Neural progenitor cell (in vitro differentiated cells): ENCODE measurements around the gene PIWIL4. TPM values are rescaled to one million over a fixed set of nuclear protein-coding genes. Genes with fewer than 3 reads are reported as not detected.

Source experiments
- DNase-seq: peaks from one replicate; pipeline ENCODE4 v3.0.0-alpha.2; 2016; ENCODE audit warnings: low spot score
- H2AFZ ChIP-seq: fragments of 200-600 bp; sonication (generic); replicated peaks from 2 replicates; pipeline ENCODE4 v1.6.1; 2016; ENCODE audit warnings: antibody characterized with exemption
- H3F3A ChIP-seq: fragments of 200-600 bp; sonication (generic); 2 replicates; pipeline ENCODE4 v1.6.1; 2016; ENCODE audit warnings: antibody characterized with exemption, low read depth
- H3K27ac ChIP-seq: fragments of 200-600 bp; sonication (generic); 2 replicates; pipeline ENCODE4 v1.5.1; 2016; ENCODE audit warnings: mild to moderate bottlenecking
- H3K27me3 ChIP-seq: fragments of 200-600 bp; sonication (generic); 2 replicates; pipeline ENCODE4 v1.6.1; 2016; ENCODE audit warnings: mild to moderate bottlenecking, moderate library complexity
- H3K36me3 ChIP-seq: fragments of 200-600 bp; sonication (generic); 2 replicates; pipeline ENCODE4 v1.5.1; 2016
- H3K4me1 ChIP-seq: fragments of 200-600 bp; sonication (generic); 2 replicates; pipeline ENCODE4 v1.6.1; 2016; ENCODE audit warnings: mixed run types
- H3K4me2 ChIP-seq: fragments of 200-600 bp; sonication (generic); 2 replicates; pipeline ENCODE4 v1.6.1; 2016
- H3K4me3 ChIP-seq: fragments of 200-600 bp; sonication (generic); 2 replicates; pipeline ENCODE4 v1.5.1; 2016
- H3K79me2 ChIP-seq: fragments of 200-600 bp; sonication (generic); 2 replicates; pipeline ENCODE4 v1.6.1; 2016; ENCODE audit warnings: low read depth
- H3K9ac ChIP-seq: fragments of 200-600 bp; sonication (generic); 2 replicates; pipeline ENCODE4 v1.6.1; 2016
- H3K9me3 ChIP-seq: fragments of 200-600 bp; sonication (generic); 2 replicates; pipeline ENCODE4 v1.5.1; 2016; ENCODE audit warnings: low read depth
- H4K20me1 ChIP-seq: fragments of 200-600 bp; sonication (generic); 2 replicates; pipeline ENCODE4 v1.6.1; 2016; ENCODE audit warnings: low read depth
- H3K27ac Mint-ChIP-seq: 3 replicates; pipeline ENCODE4 v1.8.0; 2021; ENCODE audit warnings: mixed read lengths
- H3K27me3 Mint-ChIP-seq: 2 replicates; pipeline ENCODE4 v1.8.0; 2022; ENCODE audit warnings: low read depth, mild to moderate bottlenecking, inconsistent platforms, moderate library complexity, mixed read lengths; ENCODE audit not compliant: insufficient read depth
- H3K36me3 Mint-ChIP-seq: 3 replicates; pipeline ENCODE4 v1.8.0; 2021; ENCODE audit warnings: mixed read lengths
- H3K4me1 Mint-ChIP-seq: 3 replicates; pipeline ENCODE4 v1.8.0; 2021; ENCODE audit warnings: mixed read lengths
- H3K4me3 Mint-ChIP-seq: 3 replicates; pipeline ENCODE4 v1.8.0; 2021; ENCODE audit warnings: mild to moderate bottlenecking, moderate library complexity, mixed read lengths
- H3K9me3 Mint-ChIP-seq: 3 replicates; pipeline ENCODE4 v1.8.0; 2020; ENCODE audit warnings: mixed read lengths
- CTCF ChIP-seq: fragments of 200-600 bp; sonication (generic); IDR thresholded peaks from 2 replicates; pipeline ENCODE4 v1.5.1; 2017; ENCODE audit warnings: antibody characterized with exemption, mild to moderate bottlenecking
- EZH2 ChIP-seq: fragments of 200-600 bp; sonication (generic); IDR thresholded peaks from 2 replicates; pipeline ENCODE4 v1.6.1; 2017; ENCODE audit warnings: antibody characterized with exemption, mild to moderate bottlenecking, moderate library complexity
- EZH2phosphoT487 ChIP-seq: fragments of 200-600 bp; sonication (generic); IDR thresholded peaks from 2 replicates; pipeline ENCODE4 v1.6.1; 2017; ENCODE audit warnings: antibody characterized with exemption
- total RNA-seq: library from RNA; depleted of rRNA; stranded (reverse); fragments of >200 nt; gene quantifications from 2 replicates; pipeline ENCODE4 v1.2.3, GENCODE V29; 2015; ENCODE audit warnings: low replicate concordance

PIWIL4 gene
- total RNA-seq, 1 donor from 2014 or later: 1.3 TPM

DNA sequence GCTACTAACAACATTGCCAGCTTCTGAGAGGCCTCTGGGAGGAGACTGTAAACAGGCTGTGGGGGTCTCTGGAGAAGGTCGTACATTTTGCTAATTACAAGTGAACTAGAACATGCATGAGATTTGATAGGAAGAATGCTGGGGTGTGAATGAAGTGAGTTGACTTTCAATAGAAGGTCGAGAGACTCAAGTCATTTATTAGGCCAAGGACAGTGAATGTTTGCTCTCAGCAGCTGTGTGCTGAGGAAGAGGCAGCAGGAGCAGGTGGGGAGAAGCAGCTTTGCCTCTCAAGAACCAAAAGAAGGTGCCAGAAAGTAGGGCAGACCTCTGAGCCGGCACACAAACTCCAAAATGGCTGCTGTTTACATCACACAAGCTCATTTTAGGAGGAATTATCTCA, 91.7 kb downstream of the PIWIL4 start:
- Histone ChIP-seq H3K4me3 (no peak overlapping the region), H2AFZ (no peak overlapping the region), H3K9me3 (no peaks in the 10 kb centered on the region), H3K36me3 (no peaks in the 10 kb centered on the region), H3K27ac (no peak overlapping the region), H3K79me2 (no peaks in the 10 kb centered on the region), H3F3A (no peaks in the 10 kb centered on the region), H3K4me1 (peaks cover 14% of the 10 kb centered on the region), H4K20me1 (no peaks in the 10 kb centered on the region), H3K9ac (no peak overlapping the region), H3K4me2 (no peak overlapping the region), H3K27me3 (no peaks in the 10 kb centered on the region)
- H3K36me3 Mint-ChIP-seq: no peaks in the 10 kb centered on the region
- H3K4me1 Mint-ChIP-seq: peaks cover 7% of the 10 kb centered on the region
- no peak for DNase-seq
- no peaks in the 10 kb centered on the region for H3K27me3 Mint-ChIP-seq
- no peak overlapping the region for H3K27ac Mint-ChIP-seq
- H3K4me3 Mint-ChIP-seq: no peak overlapping the region
- no peaks in the 10 kb centered on the region for H3K9me3 Mint-ChIP-seq
- TF ChIP-seq EZH2 (no peak), CTCF (no peak), EZH2phosphoT487 (no peak)

DNA sequence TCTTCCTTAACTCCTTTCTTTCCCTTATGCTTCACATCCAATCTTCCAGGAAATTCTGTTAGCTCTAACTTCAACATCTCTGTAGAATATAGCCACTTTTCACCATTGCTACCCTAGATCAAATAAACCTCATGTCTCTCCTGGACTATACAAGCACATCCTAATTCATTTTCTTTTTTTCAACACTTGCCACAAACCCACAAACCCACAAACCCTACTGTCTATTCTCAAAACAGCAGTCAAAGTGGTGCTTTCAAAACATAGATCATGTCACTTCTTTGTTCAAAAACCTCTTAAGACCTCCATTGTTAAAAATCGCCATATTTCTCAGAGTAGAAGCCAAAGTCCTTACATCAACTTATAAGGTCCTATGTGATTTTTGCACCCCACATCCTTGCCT, 94.3 kb downstream of the PIWIL4 start:
- no peak overlapping the region for H3K4me3 Mint-ChIP-seq
- Histone ChIP-seq H3K27ac (no peak overlapping the region), H2AFZ (no peak overlapping the region), H3K9me3 (no peaks in the 10 kb centered on the region), H3K4me3 (no peak overlapping the region), H4K20me1 (no peaks in the 10 kb centered on the region), H3K9ac (no peak overlapping the region), H3F3A (no peaks in the 10 kb centered on the region), H3K79me2 (no peaks in the 10 kb centered on the region), H3K4me2 (no peak overlapping the region), H3K27me3 (no peaks in the 10 kb centered on the region), H3K4me1 (no peaks in the 10 kb centered on the region), H3K36me3 (no peaks in the 10 kb centered on the region)
- TF ChIP-seq EZH2phosphoT487 (no peak), CTCF (no peak), EZH2 (no peak)
- peaks cover 3% of the 10 kb centered on the region for H3K4me1 Mint-ChIP-seq
- no peaks in the 10 kb centered on the region for H3K36me3 Mint-ChIP-seq
- DNase-seq: no peak
- H3K9me3 Mint-ChIP-seq: no peaks in the 10 kb centered on the region
- no peaks in the 10 kb centered on the region for H3K27me3 Mint-ChIP-seq
- no peak overlapping the region for H3K27ac Mint-ChIP-seq

DNA sequence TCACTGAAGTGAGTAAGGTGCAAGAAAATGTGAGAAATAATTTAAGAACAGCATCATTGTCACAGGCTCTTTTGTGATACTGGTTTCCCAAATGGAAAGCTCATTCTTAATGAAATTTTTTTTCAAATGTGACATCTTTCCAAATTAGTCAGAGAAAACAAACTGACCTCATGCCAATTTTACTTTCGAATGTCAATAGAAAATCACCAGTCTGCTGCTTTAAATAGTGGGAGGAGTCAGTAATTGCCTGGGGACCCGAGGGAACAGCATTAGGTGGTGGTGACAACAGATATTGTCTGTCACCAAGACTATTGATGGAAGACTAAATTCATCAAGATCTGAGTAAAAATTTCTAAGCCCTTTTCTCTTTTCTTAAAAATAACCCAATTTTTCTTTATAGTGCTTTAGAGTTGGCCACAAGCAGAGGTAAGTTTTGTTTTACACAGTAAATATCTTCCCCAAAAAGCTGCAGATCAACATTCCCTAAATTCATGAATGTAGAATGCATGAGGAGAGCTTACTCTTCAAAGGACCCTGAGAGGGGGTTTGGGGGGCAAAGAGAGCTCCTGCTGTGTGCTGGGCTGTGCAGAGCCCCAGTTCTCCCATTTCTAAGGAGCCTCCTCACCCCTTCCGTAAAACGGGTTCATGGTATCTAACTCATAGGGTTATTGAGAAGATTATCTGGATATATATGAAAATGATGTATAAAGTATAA, 95.1 kb downstream of the PIWIL4 start:
- Histone ChIP-seq H3K4me3 (no peak overlapping the region), H3K4me2 (no peak overlapping the region), H3K4me1 (no peaks in the 10 kb centered on the region), H4K20me1 (no peaks in the 10 kb centered on the region), H3K27ac (no peak overlapping the region), H3K36me3 (no peaks in the 10 kb centered on the region), H3K9ac (no peak overlapping the region), H3K9me3 (no peaks in the 10 kb centered on the region), H3K27me3 (no peaks in the 10 kb centered on the region), H3K79me2 (no peaks in the 10 kb centered on the region), H3F3A (no peaks in the 10 kb centered on the region), H2AFZ (no peak overlapping the region)
- no peaks in the 10 kb centered on the region for H3K36me3 Mint-ChIP-seq
- TF ChIP-seq EZH2phosphoT487 (no peak), CTCF (no peak), EZH2 (no peak)
- no peak for DNase-seq
- peaks cover 3% of the 10 kb centered on the region for H3K4me1 Mint-ChIP-seq
- no peak overlapping the region for H3K4me3 Mint-ChIP-seq
- no peak overlapping the region for H3K27ac Mint-ChIP-seq
- no peaks in the 10 kb centered on the region for H3K27me3 Mint-ChIP-seq
- H3K9me3 Mint-ChIP-seq: no peaks in the 10 kb centered on the region
